Astrocyte of the cerebellum (primary cell): ENCODE results near the gene NRIP2.

Experiments used
- DNase-seq: peaks from one replicate; pipeline ENCODE4 v3.0.0-alpha.2; 2011; ENCODE audit warnings: low read depth
- H3K4me3 ChIP-seq: 2 replicates; pipeline ENCODE4 v1.5.1; 2011; ENCODE audit warnings: mild to moderate bottlenecking, low read depth, low read length, moderate library complexity
- in situ Hi-C: cut with HindIII; loops from 2 replicates; pipeline ENCODE4 v1.10.0; 2017; ENCODE audit warnings: low sequenced_read_pairs
- TF ChIP-seq, protein P1 (sequence below): IDR thresholded peaks from 2 replicates; pipeline ENCODE4 v1.5.1; 2012; ENCODE audit warnings: low read length, low read depth, moderate library complexity, mild to moderate bottlenecking; ENCODE audit errors: missing control alignments

NRIP2 gene

GRCh38 chr12:2833327-2833726, 1.5 kb downstream of the NRIP2 start:
- H3K4me3 ChIP-seq = no peak overlapping the region
- in situ Hi-C loops = no loop called here
- no peak for DNase-seq
- TF ChIP-seq, protein P1, sequence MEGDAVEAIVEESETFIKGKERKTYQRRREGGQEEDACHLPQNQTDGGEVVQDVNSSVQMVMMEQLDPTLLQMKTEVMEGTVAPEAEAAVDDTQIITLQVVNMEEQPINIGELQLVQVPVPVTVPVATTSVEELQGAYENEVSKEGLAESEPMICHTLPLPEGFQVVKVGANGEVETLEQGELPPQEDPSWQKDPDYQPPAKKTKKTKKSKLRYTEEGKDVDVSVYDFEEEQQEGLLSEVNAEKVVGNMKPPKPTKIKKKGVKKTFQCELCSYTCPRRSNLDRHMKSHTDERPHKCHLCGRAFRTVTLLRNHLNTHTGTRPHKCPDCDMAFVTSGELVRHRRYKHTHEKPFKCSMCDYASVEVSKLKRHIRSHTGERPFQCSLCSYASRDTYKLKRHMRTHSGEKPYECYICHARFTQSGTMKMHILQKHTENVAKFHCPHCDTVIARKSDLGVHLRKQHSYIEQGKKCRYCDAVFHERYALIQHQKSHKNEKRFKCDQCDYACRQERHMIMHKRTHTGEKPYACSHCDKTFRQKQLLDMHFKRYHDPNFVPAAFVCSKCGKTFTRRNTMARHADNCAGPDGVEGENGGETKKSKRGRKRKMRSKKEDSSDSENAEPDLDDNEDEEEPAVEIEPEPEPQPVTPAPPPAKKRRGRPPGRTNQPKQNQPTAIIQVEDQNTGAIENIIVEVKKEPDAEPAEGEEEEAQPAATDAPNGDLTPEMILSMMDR = no peak

DNA sequence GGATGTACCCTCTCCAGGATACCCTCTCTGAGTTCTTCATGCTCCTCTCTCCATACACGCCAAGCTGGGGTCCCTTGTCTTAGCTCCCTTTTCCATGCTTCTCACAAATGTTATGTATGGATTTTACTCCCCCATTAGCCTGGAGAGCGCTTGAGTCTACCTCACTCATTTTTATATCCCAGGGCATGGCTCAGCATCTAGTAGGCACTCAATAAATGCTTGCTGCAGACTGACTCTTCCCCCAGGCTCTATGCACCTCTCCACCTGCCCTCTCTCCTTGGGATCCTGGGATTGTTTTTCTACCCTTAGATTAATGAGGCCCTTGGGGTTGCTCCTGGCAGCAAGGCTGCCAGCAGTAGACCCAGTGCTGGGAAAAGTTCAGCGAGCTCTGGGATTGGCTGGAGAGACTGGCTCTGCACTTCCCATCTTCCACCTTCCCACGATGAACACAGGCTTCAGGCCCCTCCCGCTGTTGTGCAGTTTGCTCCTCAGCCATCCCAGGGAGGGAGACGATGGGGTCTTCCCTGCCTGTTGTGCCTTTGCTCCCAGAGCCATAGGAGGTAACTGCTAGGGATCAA, 2.2 kb downstream of the NRIP2 start:
- in situ Hi-C loops = no loop called here
- H3K4me3 ChIP-seq = no peak overlapping the region
- no peak for DNase-seq
- TF ChIP-seq, protein P1 = no peak

DNA sequence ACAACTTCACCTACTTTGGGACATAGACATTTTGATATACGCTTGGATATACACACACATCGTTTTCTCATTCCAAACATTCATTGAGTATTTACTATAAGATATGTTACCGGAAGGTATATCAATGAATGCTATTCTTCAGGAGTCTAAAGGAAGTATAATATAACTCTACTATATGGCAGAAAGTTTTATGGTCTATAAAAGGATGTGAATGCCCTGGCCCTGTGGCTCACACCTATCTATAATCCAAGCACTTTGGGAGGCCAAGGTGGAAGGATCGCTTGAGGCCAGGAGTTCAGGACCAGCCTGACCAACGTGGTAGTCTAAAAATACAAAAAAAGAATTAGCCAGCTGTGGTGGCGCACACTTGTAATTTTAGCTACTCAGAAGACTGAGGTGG, 5.6 kb downstream of the NRIP2 start:
- no peak overlapping the region for H3K4me3 ChIP-seq
- TF ChIP-seq, protein P1 = no peak
- in situ Hi-C loops = no loop called here

GRCh38 chr12:2826721-2827515, 7.9 kb downstream of the NRIP2 start:
- H3K4me3 ChIP-seq = no peak overlapping the region
- TF ChIP-seq, protein P1 = no peak
- in situ Hi-C loops = no loop called here
- no peak for DNase-seq

More for the DNA sequence above, 5.6 kb downstream of the NRIP2 start:
- no peak for DNase-seq

DNA sequence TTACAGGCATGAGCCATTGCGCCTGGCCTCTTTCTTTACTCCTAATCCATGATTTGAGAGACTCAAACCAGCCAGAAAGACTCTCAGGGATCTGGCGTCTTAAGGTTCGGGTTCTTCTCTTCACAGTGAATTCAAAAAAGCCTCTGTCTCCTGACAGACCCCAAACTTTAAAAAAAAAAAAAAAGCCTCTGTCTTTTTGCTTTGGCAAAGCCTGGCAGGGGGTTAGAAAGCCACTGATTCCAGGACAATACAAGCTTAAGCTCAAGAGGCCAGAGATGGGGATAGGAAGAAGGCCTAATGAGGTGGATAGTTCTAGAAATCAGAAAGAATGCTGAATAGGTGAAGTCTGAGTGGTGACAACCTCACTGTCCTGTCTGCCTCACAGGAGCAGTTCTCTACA, 8.8 kb downstream of the NRIP2 start:
- no peak for DNase-seq
- TF ChIP-seq, protein P1 = no peak
- no peak overlapping the region for H3K4me3 ChIP-seq
- in situ Hi-C loops = no loop called here

GRCh38 chr12:2825132-2825531, 9.7 kb downstream of the NRIP2 start:
- TF ChIP-seq, protein P1 = no peak
- no peak for DNase-seq
- in situ Hi-C loops = no loop called here
- no peak overlapping the region for H3K4me3 ChIP-seq
